Activated CD8-positive, alpha-beta memory T cell treated with anti-CD3 and anti-CD28 coated beads for 48 hours (primary cell): ENCODE data around the gene EBI3.
"Not testable (repeated sequence)": the region's sequence is repeated elsewhere in the genome, so short reads cannot be mapped to it uniquely, and the experiment has no call there.

Source experiments
- DNase-seq, 3 experiments: peaks; one replicate each; pipeline ENCODE4 v3.0.0-alpha.2; 2020; ENCODE audit warnings: low read depth in 2 of 3, low spot score in 2 of 3

The EBI3 gene

DNA sequence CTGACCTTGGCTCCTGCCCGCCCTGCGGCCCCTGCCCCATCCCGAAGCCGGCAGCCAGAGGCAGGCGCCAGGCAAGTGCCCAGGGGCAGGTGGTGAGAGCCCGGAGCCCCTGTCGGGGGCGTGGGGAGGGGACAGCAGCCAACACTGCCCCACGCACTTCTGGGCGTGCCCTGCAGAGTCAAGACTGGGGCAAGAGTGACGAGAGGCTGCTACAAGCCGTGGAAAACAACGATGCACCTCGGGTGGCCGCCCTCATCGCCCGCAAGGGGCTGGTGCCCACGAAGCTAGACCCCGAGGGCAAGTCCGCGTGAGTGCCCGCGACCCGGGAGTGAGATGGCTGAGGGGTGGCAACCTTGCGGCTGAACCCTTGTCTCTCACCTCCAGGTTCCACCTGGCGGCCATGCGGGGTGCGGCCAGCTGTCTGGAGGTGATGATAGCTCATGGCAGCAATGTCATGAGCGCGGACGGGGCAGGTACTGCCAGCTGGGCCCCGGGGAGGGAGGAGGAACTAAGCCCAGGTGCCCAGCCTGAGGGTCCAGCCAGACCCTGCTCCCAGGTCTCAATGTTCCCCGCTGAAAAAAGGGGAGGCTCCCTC lies 29.5 kb upstream of the EBI3 start:
- no peak for DNase-seq

DNA sequence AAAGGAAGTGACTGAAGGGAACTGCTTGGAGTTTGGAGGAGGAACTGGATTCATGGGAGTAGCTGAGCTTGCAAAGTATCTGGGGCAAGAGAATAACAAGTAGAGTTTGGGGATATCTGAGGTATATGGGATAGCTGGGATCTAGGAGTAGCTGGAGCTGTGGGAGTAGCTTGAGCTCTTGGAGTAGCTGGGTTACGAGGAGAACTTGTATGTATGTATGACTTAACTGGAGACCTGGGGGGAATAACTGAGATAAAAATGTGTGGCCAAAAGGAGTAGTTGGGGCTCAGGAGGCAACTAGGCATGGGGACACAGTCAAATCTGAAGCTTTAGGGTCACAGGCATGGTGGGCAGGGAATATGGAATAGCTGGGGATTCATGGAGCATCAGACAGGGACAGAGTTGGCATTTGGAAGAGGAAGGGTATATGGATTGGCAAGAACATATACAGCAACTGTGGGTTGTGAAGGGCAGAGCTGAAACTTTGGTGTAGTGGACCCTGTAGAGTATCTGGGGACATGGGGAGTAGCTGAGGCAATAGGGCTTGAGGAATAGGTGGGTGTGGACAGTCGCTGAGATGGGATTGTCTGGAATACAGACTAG lies 28.3 kb upstream of the EBI3 start:
- DNase-seq, result no peak

DNA sequence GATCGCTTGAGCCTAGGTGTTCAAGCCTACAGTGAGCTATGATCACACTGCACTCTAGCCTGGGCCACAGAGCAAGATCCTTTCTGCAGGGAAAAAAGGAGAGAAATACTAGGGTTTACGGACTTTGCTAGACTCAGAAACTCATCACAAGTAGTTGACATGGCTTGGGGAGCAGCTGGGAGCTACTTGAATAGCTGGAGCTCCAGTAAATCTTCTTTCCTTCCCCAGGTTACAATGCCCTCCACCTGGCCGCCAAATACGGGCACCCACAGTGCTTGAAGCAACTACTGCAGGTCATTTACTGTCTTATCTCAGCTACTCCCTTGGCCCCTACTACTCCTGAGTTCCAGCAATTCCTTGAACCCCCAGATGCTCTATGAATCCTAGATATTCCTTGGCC lies 27.5 kb upstream of the EBI3 start:
- DNase-seq, result no peak

DNA sequence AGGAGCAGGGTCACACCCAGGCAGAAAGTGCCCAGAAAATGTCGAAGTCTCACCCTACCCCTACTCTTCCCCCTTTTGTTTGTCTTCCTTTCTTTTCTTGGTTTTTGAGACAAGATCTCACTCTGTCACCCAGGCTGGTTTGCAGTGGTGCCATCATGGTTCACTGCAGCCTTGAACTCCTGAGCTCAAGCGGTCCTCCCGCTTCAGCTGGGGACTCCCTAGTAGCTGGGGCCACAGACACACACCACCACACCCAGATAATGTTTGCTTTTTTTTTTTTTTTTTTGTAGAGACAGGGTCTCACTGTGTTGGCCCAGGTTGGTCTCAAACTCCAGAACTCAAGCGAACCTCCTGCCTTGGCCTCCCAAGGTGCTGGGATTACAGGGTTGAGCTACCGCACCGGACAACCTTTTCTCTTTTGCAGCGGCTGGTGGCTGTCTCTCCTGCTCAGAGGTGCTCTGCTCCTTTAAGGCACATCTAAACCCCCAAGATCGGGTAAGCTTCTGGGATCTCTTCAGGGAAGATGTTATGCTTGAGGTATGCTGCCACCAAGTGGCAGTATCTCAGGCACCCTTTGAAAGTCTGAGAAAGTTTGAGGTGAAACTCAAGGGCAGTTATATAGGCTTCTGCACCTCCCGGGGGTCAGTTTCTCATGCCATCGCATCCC lies 22.4 kb upstream of the EBI3 start:
- DNase-seq, result no peak

DNA sequence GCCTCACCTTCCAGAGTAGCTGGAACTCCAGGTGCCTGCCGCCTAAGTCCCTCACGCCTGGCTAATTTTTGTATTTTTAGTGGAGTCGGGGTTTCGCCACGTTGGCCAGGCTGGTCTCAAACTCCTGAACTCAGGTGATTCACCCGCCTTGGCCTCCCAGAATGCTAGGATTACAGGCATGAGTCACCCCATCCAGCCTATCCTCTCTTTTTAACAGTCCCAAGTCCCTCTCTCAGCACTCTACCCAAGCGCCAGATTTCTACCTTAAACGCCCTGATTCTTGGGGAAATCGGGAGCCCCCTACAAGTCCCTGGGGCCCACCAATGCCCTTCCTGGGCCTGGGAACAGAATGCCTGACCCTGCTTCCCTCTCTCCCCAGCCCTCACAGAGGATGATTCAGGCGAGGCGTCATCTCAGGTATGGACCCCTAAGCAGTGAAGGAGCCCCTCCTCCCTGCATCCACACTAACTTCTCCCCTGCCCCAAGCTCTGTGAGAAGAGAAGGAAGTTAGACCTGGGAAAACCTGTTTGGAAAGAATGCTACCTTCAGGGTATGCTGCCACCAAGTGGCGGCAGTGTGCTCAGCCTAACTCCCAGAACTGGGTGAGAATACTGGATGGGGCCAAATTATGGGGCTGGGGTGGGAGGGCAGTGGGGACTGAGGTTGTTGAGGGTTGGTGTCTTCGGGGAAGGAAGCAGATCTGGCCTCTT lies 20.8 kb upstream of the EBI3 start:
- no peak for DNase-seq

DNA sequence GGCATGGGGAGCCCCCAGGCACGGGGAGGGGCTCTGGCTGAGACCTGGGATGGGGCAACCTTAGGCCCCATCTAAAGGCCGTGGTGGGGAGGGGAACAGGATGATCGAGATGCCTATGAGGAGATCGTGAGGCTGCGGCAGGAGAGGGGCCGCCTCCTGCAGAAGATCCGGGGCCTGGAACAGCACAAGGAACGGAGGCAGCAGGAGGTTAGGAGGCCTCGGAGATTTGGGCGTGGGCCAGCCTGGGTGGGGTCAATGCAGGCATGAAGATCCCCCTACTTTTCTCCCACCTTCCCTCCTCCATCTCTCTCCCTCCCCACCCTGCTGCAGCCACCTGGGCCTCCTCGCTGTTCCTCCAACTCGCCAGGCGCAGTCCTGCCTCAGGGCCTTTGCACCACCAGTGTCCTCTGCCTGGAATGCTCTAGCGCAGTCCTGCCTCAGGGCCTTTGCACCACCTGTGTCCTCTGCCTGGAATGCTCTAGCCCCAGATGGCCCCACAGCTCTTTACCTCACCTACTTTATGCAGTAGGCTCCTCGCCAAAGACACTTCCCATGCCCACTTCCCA lies 19.1 kb upstream of the EBI3 start:
- DNase-seq, result no peak

DNA sequence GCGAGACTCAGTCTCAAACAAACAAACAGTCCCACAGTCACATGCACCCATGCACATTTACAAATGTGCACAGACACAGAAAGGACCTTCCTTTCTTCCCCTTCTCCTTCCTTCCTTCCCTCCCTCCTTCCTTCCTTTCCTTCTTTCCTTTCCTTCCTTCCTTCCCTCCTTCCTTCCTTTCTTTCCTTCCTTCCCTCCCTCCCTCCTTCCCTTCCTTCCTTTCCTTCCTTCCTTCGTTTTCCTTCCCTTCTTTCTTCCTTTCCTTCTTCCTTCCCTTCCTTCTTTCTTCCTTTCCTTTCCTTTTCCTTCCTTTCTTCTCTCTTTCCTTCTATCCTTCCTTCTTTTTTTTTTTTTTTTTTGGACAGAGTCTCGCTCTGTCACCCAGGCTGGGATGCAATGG lies 16.2 kb upstream of the EBI3 start:
- DNase-seq, result no peak

DNA sequence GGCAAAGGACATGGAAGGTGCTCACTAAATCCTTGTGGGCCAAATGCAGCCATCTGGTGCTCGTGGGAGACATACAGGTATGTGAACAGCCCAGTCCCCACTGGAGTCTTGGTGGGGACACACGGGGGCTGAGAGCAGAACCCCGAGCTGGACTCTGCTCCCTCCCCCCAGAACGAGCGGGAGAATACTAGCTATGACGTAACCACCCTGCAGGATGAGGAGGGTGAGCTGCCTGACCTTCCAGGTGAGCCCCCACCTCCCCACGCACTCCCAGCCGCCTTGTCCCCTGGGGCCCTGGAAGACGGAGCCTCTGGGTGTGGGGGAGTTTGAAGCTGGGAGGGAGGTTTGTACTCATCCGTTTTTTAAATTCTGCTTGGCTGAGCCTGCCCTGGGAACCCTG lies 13.5 kb upstream of the EBI3 start:
- no peak for DNase-seq

DNA sequence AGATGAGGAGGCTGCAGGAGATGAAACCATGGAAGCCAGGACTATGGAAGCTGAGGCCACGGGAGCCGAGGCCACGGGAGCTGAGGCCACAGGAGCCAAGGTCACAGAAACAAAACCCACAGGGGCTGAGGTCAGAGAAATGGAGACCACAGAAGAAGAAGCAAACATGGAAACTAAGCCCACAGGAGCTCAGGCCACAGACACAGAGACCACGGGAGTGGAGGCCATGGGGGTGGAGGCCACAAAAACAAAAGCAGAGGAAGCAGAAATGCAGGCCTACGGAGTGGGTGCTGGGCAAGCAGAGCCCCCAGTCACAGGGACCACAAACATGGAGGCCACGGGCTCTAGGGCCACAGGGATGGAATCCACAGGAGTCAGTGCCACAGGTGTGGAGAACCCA lies 12.5 kb upstream of the EBI3 start:
- DNase-seq, result no peak

DNA sequence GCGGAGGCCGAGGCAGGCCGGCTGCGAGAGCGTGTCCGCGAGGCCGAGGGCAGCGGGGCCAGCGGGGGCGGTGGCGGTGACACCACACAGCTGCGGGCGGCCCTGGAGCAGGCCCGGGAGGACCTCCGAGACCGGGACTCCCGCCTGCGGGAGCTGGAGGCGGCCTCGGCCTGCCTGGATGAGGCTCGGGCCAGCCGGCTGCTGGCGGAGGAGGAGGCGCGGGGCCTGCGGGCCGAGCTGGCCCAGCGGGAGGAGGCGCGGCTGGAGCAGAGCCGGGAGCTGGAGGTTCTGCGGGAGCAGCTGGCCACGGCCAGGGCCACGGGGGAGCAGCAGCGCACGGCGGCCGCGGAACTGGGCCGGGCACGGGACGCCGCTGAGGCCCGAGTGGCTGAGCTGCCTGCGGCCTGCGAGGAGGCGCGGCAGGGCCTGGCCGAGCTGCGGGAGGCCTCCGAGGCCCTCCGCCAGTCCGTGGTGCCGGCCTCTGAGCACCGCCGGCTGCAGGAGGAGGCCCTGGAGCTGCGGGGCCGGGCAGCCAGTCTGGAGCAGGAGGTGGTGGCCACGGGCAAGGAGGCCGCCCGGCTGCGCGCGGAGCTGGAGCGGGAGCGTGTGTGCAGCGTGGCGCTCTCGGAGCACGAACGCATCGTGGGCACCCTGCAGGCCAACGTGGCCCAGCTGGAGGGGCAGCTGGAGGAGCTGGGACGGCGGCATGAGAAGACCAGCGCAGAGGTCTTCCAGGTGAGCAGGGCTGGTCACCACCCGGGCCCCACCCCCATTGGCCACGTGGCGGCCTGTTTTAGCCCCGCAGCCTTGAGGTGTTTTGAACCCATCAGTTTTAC lies 11.7 kb upstream of the EBI3 start:
- no peak for DNase-seq

DNA sequence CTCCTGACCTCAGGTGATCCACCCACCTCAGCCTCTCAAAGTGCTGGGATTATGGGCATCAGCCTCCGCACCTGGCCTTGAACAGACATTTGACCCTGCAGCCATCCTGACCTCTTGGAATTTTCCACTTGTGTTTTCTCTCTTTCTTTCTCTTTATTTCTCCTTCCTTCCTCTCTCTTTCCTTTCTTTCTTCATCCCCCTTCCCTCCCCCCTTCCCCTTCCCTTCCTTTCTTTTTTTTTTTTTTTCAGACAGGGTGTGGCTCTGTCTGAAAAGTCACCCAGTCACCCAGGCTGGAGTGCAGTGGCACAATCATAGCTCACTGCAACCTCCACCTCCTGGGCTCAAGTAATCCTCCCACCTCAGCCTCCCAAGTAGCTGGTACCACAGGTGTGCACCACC lies 10.8 kb upstream of the EBI3 start:
- not testable (repeated sequence) for DNase-seq

DNA sequence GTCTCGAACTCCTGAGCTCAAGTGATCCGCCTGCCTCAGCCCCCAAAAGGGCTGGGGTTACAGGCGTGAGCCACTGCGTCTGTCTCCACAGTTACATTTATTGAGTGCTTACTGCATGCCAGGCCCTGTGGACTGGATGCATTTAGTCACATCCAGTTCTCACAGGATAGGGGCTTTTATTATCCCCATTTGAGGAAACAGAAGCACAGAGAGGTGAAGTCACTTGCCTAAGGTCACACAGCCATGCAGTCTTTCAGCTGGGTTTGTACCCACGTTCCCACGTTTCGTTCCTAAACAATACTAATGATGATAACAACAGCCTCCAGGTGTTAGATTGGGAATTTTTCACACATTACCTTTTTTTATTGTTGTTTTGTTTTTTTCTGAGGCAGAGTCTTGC lies 9.1 kb upstream of the EBI3 start:
- DNase-seq, result no peak

DNA sequence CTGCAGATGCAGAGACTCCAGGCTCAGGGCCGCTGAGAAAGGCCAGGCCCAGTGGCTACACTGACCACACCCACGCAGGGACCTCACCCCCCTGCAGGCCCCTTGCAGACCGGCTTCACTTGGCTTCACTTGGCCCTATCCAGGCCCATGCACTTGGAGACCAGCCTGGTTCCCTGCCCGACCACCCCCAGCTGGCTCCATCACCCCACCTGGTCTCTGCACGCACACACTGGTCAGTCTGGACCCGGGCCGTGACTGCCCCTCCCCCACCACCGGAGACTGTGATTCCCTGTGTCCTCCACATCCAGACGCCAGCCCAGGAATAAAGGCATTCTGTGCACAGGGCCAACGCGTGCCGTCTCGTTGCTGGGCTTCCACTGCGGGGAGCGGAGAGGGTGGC lies 4.9 kb upstream of the EBI3 start:
- DNase-seq, result no peak

DNA sequence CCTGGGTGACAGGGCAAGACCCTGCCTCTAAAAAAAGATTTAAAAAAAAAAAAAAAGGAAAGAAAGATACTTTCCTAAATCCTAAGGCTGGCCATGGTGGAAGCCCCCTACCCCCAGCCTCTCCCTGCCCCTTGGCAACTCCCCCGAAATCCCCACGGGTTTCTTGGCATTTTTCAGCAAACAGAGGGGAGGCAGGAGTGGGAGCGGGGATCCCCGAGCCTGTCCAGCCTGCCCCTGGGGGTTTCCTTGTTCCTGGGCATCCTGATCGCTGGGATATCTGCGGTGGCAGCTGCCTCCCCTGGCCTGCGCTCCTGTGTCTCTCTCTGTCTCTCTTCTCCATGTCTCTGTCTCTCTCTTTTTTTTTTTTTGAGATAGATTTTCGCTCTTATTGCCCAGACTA lies 3.4 kb upstream of the EBI3 start:
- no peak for DNase-seq

DNA sequence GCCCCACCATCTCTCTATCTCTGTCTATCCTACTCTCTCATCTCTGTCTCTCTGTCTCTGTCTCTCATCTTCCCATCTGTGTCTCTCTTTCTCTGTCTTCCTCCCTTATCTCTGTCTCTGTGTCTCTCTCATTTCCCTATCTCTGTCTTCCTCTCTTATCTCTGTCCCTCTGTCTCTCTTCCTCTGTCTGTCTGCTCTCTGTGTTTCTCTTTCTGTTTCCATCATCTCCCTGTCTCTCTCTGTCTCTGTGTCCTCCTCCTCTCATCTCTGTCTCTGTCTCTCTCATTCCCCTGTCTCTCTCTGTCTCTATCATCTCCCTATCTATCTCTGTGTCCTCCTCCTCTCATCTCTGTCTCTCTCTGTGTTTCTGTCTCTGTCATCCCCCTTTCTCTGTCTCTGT lies 1.6 kb upstream of the EBI3 start:
- no peak for DNase-seq

DNA sequence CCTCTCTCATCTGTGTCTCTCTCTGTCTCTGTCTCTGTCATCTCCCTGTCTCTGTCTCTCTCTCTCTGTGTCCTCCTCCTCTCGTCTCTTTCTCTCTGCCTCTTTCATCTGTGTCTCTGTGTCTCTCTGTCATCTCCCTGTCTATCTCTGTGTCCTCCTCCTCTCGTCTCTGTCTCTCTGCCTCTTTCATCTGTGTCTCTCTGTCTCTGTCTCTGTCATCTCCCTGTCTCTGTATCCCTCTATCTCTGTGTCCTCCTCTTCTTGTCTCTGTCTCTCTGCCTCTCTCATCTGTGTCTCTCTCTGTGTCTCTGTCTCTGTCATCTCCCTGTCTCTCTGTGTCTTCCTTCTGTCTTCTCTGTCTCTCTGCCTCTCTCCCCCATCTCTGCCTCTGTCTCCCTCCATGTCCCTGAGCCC lies 551 bp upstream of the EBI3 start:
- no peak for DNase-seq

DNA sequence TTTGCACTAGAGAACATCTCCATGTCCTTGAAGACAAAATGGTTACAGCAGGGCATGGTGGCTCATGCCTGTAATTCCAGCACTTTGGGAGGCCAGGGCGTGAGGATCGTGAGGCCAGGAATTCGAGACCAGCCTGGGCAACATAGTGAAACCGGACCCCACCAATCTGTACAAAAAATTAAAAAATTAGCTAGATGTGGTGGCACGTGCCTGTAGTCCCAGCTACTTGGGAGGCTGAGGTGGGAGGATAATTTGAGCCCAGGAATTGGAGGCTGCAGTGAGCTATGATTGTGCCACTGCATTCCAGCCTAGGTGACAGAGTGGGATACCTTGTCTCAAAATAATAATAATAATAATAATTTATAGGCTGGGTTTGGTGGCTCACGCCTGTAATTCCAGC lies 914 bp downstream of the EBI3 start:
- DNase-seq, result not testable (repeated sequence)

DNA sequence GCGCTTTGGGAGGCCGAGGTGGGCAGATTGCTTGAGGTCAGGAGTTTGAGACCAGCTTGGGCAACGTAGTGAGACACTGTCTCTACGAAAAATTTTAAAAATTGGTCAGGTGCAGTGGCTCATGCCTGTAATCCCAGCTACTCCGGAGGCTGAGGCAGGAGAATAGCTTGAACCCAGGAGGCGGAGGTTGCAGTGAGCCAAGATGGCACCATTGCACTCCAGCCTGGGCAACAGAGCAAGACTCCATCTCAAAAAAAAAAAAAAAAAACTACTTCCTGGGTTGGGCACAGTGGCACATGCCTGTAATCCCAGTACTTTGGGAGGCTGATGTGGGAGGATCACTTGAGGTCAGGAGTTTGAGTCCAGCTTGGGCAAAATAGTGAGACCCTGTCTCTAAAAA lies 2.2 kb downstream of the EBI3 start:
- DNase-seq, result not testable (repeated sequence)

DNA sequence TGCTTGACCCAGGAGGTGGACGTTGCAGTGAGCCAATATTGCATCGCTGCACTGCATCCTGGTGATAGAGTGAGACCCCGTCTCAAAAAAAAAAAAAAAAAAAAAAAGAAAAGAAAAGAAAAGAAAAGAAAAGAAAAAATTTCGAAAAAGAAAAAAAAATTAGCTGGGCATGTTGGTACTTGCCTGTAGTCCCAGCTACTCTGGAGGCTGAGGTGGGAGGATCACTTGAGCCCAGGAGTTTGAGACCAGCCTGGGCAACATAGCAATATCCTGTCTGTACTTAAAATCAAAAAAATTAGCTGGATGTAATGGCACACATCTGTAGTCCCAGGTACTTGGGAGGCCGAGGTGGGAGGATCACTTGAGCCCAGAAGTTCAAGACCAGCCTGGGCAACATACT lies 2.8 kb downstream of the EBI3 start:
- DNase-seq, result not testable (repeated sequence)

DNA sequence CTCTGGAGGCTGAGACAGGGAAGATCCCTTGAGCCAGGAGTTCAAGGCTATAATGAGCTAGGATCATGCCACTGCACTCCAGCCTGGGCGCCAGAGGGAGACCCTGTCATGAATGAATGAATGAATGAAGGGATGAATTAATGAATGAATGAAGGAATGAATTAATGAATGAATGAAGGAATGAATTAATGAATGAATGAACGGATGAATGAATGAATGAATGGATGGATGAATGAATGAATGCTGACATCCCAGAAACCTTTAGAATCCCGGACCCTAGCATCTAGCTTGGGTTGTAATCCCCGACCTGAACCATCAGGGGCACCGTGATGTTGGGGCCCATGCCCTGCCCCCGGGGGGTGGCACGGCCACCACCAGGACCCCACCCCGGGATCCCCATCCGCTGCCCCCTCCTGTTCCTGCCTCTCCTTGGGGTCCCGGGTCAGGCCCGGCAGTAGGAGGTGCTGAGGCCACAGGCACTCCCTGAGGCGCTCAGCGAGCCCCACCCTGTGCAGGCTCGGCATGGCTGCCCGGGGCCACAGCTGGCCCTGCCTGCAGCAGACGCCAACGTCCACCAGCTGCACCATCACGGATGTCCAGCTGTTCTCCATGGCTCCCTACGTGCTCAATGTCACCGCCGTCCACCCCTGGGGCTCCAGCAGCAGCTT lies 3.4 kb downstream of the EBI3 start:
- no peak for DNase-seq
